Ishikawa (cell line): ENCODE data around the gene TLK1.

Experiments used
- CEBPB ChIP-seq: IDR thresholded peaks from 2 replicates; pipeline ENCODE4 v1.6.1; 2012
- CREB1 ChIP-seq: IDR thresholded peaks from 2 replicates; pipeline ENCODE4 v1.6.1; 2012; ENCODE audit warnings: low read depth
- EGR1 ChIP-seq: IDR thresholded peaks from 2 replicates; pipeline ENCODE4 v1.6.1; 2012
- EP300 ChIP-seq: IDR thresholded peaks from 2 replicates; pipeline ENCODE4 v1.6.1; 2012; ENCODE audit warnings: borderline replicate concordance
- FOXM1 ChIP-seq: IDR thresholded peaks from 2 replicates; pipeline ENCODE4 v1.6.1; 2012; ENCODE audit warnings: low read depth, borderline replicate concordance
- NFIC ChIP-seq: IDR thresholded peaks from 2 replicates; pipeline ENCODE4 v1.6.1; 2012
- RAD21 ChIP-seq: IDR thresholded peaks from 2 replicates; pipeline ENCODE4 v1.6.1; 2012; ENCODE audit warnings: low read depth
- TAF1 ChIP-seq: IDR thresholded peaks from 2 replicates; pipeline ENCODE4 v1.6.1; 2012; ENCODE audit warnings: low read depth, mild to moderate bottlenecking
- TCF12 ChIP-seq: IDR thresholded peaks from 2 replicates; pipeline ENCODE4 v1.6.1; 2012; ENCODE audit warnings: low read depth
- TEAD4 ChIP-seq: IDR thresholded peaks from 2 replicates; pipeline ENCODE4 v1.6.1; 2012
- USF1 ChIP-seq: IDR thresholded peaks from 2 replicates; pipeline ENCODE4 v1.6.1; 2012
- YY1 ChIP-seq: IDR thresholded peaks from 2 replicates; pipeline ENCODE4 v1.6.1; 2012; ENCODE audit warnings: low read depth
- ZBTB7A ChIP-seq: IDR thresholded peaks from 2 replicates; pipeline ENCODE4 v1.6.1; 2012; ENCODE audit warnings: low read depth
- TF ChIP-seq, protein P1 (sequence below): IDR thresholded peaks from 2 replicates; pipeline ENCODE4 v1.6.1; 2012
- TF ChIP-seq, protein P2 (sequence below): IDR thresholded peaks from 2 replicates; pipeline ENCODE4 v1.6.1; 2012; ENCODE audit warnings: low read depth, mild to moderate bottlenecking

The TLK1 gene

DNA sequence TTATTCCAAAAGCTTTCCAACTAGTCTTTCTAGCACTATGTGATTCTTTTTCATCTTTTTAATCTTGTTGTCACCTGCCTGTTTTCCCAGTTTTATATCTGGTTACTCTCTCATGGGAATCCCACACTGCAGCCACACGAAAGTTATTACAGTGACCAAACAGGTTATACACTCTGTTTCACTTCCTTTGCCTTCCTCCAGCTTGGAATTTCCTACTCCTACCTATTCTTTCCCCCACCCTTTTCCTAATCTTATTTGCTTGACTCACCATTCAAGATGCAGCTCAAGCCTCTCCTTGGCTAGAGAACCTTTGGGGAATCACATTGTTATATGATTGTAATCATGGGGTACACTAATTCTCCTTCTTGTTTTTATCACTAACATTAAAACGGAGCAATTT lies 13.4 kb upstream of the TLK1 start:
- TF ChIP-seq NFIC (no peak), ZBTB7A (no peak), FOXM1 (no peak), CREB1 (no peak), YY1 (no peak)
- TF ChIP-seq, protein P1, sequence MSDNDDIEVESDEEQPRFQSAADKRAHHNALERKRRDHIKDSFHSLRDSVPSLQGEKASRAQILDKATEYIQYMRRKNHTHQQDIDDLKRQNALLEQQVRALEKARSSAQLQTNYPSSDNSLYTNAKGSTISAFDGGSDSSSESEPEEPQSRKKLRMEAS, result no peak

- TF ChIP-seq NFIC, result no peak
Measured at GRCh38 chr2:171173087-171173486, 12.4 kb upstream of the TLK1 start.

DNA sequence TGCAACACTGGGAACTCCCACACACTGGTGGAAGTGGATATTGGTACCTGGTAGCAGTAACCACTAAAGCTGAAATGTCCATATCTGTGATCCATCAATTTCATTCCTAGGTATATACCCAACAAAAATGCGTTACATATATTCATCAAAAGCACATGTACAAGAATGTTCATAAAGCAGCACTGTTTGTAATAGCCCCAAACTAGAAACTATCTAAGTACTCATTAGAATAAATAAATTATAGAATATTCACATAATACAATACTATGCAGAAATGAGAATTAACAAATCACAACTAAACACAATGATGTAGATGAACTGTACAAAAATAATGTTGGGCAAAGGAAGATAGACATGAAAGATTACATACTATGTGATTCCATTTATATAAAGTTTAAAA lies 11.1 kb upstream of the TLK1 start:
- TF ChIP-seq, protein P2, sequence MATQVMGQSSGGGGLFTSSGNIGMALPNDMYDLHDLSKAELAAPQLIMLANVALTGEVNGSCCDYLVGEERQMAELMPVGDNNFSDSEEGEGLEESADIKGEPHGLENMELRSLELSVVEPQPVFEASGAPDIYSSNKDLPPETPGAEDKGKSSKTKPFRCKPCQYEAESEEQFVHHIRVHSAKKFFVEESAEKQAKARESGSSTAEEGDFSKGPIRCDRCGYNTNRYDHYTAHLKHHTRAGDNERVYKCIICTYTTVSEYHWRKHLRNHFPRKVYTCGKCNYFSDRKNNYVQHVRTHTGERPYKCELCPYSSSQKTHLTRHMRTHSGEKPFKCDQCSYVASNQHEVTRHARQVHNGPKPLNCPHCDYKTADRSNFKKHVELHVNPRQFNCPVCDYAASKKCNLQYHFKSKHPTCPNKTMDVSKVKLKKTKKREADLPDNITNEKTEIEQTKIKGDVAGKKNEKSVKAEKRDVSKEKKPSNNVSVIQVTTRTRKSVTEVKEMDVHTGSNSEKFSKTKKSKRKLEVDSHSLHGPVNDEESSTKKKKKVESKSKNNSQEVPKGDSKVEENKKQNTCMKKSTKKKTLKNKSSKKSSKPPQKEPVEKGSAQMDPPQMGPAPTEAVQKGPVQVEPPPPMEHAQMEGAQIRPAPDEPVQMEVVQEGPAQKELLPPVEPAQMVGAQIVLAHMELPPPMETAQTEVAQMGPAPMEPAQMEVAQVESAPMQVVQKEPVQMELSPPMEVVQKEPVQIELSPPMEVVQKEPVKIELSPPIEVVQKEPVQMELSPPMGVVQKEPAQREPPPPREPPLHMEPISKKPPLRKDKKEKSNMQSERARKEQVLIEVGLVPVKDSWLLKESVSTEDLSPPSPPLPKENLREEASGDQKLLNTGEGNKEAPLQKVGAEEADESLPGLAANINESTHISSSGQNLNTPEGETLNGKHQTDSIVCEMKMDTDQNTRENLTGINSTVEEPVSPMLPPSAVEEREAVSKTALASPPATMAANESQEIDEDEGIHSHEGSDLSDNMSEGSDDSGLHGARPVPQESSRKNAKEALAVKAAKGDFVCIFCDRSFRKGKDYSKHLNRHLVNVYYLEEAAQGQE, result no peak
- TF ChIP-seq TCF12, result no peak
- no peak for TF ChIP-seq YY1
- TF ChIP-seq CEBPB, result no peak
- TF ChIP-seq NFIC, result no peak
- TF ChIP-seq ZBTB7A, result no peak
- TF ChIP-seq FOXM1, result no peak
- TF ChIP-seq TEAD4, result no peak
- TF ChIP-seq TAF1, result no peak
- no peak for TF ChIP-seq EP300

- TF ChIP-seq FOXM1, result no peak
Measured at GRCh38 chr2:171169839-171170238, 9.1 kb upstream of the TLK1 start.

GRCh38 chr2:171169333-171169732 lies 8.6 kb upstream of the TLK1 start:
- TF ChIP-seq, protein P2, result no peak
- no peak for TF ChIP-seq EP300
- TF ChIP-seq YY1, result no peak
- TF ChIP-seq RAD21, result no peak
- TF ChIP-seq EGR1, result no peak
- TF ChIP-seq TCF12, result no peak
- TF ChIP-seq, protein P1, result no peak
- no peak for TF ChIP-seq USF1
- no peak for TF ChIP-seq CREB1
- no peak for TF ChIP-seq TEAD4

DNA sequence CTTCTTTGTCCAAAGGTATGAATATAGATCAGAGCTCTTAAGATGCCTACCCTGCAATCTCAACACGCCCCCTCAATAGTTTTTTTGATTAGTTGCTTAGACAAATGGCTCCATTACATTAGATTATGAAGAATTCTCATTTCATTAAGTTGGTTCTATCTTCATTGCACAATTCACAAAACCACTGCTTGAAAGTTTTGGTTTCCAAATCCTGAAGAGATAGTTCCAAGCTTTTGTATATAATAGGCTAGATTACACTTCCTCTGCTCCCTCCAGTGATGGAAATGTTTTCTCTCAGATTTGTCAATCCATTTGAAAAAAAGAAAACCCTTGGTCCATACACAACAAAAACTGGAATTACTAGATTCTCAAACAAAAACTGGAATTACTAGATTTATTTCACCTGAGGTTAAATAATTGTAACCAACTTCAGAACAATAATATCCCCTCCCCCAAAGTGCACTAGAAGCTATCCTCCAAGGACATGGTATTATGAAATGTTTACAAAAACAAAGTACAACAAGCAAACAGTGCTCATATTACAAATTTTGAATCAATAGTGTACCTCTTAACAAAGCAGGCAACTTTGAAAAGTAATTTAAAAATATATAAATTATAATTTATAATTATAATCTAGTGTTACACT lies 6.8 kb upstream of the TLK1 start:
- TF ChIP-seq RAD21 (no peak), YY1 (no peak), CEBPB (no peak), ZBTB7A (no peak), EP300 (no peak), TAF1 (no peak), EGR1 (no peak), TEAD4 (no peak), USF1 (no peak), FOXM1 (no peak)
- TF ChIP-seq, protein P1, result no peak

GRCh38 chr2:171166328-171166983 lies 5.8 kb upstream of the TLK1 start:
- TF ChIP-seq CEBPB (no peak), RAD21 (no peak), FOXM1 (no peak), NFIC (no peak), YY1 (no peak), USF1 (no peak), ZBTB7A (no peak), EGR1 (no peak), TCF12 (no peak), CREB1 (no peak), TAF1 (no peak), TEAD4 (no peak), EP300 (no peak)
- TF ChIP-seq, protein P1, result no peak
- TF ChIP-seq, protein P2, result no peak
